Trophoblast cell (in vitro differentiated cells and primary cell): ENCODE measurements around the gene HERC4.

Source experiments
- DNase-seq, 2 donors: peaks; one replicate each; pipeline ENCODE4 v3.0.0-alpha.2; 2016
- H2AFZ ChIP-seq: 2 replicates; pipeline ENCODE4 v1.6.1; 2013; ENCODE audit warnings: low read length, moderate library complexity, mild to moderate bottlenecking; ENCODE audit not compliant: insufficient read depth, poor library complexity
- H2AK5ac ChIP-seq: 2 replicates; pipeline ENCODE4 v1.6.1; 2013; ENCODE audit warnings: mild to moderate bottlenecking, low read length
- H2BK120ac ChIP-seq: 2 replicates; pipeline ENCODE4 v1.6.1; 2013; ENCODE audit warnings: low read length, mild to moderate bottlenecking, moderate library complexity; ENCODE audit not compliant: insufficient read depth, poor library complexity
- H2BK12ac ChIP-seq: 2 replicates; pipeline ENCODE4 v1.6.1; 2013; ENCODE audit warnings: mild to moderate bottlenecking, low read length, moderate library complexity
- H2BK5ac ChIP-seq: 2 replicates; pipeline ENCODE4 v1.6.1; 2013; ENCODE audit warnings: low read length, low read depth, moderate library complexity, mild to moderate bottlenecking; ENCODE audit not compliant: poor library complexity
- H3K14ac ChIP-seq: 2 replicates; pipeline ENCODE4 v1.6.1; 2013; ENCODE audit warnings: mild to moderate bottlenecking, low read length
- H3K18ac ChIP-seq: 2 replicates; pipeline ENCODE4 v1.6.1; 2013; ENCODE audit warnings: mild to moderate bottlenecking, low read length
- H3K23ac ChIP-seq: 2 replicates; pipeline ENCODE4 v1.6.1; 2013; ENCODE audit warnings: low read length
- H3K27ac ChIP-seq: 2 replicates; pipeline ENCODE4 v1.5.1; 2013; ENCODE audit warnings: low read depth, mild to moderate bottlenecking, inconsistent platforms, low read length, moderate library complexity
- H3K27me3 ChIP-seq: 2 replicates; pipeline ENCODE4 v1.6.1; 2013; ENCODE audit warnings: inconsistent platforms, mild to moderate bottlenecking, low read length, moderate library complexity; ENCODE audit not compliant: insufficient read depth
- H3K36me3 ChIP-seq, 2 experiments: 1 replicate in 1 of 2; 2 replicates in 1 of 2; pipeline ENCODE4 v1.6.1; 2013; ENCODE audit warnings: low read length in 2 of 2, mild to moderate bottlenecking in 2 of 2, moderate library complexity in 1 of 2; ENCODE audit not compliant: insufficient read depth in 2 of 2, control insufficient read depth in 1 of 2
- H3K4ac ChIP-seq: 2 replicates; pipeline ENCODE4 v1.6.1; 2013; ENCODE audit warnings: low read depth, mild to moderate bottlenecking, low read length, moderate library complexity
- H3K4me1 ChIP-seq, 2 experiments: 1 replicate in 1 of 2; 2 replicates in 1 of 2; pipeline ENCODE4 v1.6.1; 2013; ENCODE audit warnings: low read length in 2 of 2, mild to moderate bottlenecking in 2 of 2, moderate library complexity in 1 of 2; ENCODE audit not compliant: insufficient read depth in 2 of 2, control insufficient read depth in 1 of 2
- H3K4me2 ChIP-seq: 2 replicates; pipeline ENCODE4 v1.6.1; 2013; ENCODE audit warnings: inconsistent platforms, mild to moderate bottlenecking, low read length, moderate library complexity
- H3K4me3 ChIP-seq: 2 replicates; pipeline ENCODE4 v1.5.1; 2013; ENCODE audit warnings: mild to moderate bottlenecking, low read depth, low read length, inconsistent platforms
- H3K79me1 ChIP-seq: one replicate; pipeline ENCODE4 v1.6.1; 2013; ENCODE audit warnings: low read length
- H3K79me2 ChIP-seq: 2 replicates; pipeline ENCODE4 v1.6.1; 2013; ENCODE audit warnings: low read length, mild to moderate bottlenecking; ENCODE audit not compliant: control insufficient read depth, insufficient read depth, poor library complexity
- H3K9ac ChIP-seq: 2 replicates; pipeline ENCODE4 v1.6.1; 2013; ENCODE audit warnings: mild to moderate bottlenecking, low read length
- H3K9me3 ChIP-seq: 2 replicates; pipeline ENCODE4 v1.6.1; 2013; ENCODE audit warnings: low read depth, mild to moderate bottlenecking, control low read depth, inconsistent platforms, low read length; ENCODE audit not compliant: insufficient read depth
- H4K12ac ChIP-seq: 2 replicates; pipeline ENCODE4 v1.6.1; 2013; ENCODE audit warnings: low read depth, mild to moderate bottlenecking, low read length, moderate library complexity
- H4K8ac ChIP-seq: 2 replicates; pipeline ENCODE4 v1.6.1; 2013; ENCODE audit warnings: low read depth, mild to moderate bottlenecking, low read length, moderate library complexity
- H4K91ac ChIP-seq: one replicate; pipeline ENCODE4 v1.6.1; 2013; ENCODE audit warnings: low read depth, mild to moderate bottlenecking, low read length, moderate library complexity
- WGBS: extraction: QIAGEN DNeasy Blood & Tissue Kit; methylation state at CpG from one replicate; pipeline ENCODE4 v1.1.7; 2013; ENCODE audit warnings: missing lambda C conversion rate; ENCODE audit not compliant: insufficient read length, insufficient coverage; ENCODE audit errors: extremely low coverage; 5-methylcytosine and 5-hydroxymethylcytosine counted together

The HERC4 gene

DNA sequence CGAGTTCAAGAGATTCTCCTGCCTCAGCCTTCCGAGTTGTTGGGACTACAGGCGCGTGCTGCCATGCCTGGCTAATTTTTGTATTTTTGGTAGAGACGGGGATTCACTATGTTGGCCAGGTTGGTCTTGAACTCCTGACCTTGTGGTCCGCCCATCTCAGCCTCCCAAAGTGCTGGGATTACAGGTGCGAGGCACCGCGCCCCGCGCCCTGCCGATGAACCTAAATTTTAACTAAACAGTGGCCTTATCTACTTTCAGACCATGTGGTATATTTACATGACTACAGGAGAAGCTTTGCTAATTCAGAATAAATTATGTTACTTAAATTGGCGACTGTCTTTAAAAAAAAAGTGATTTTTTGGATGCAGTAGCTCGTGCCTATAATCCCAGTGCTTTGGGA lies 181.4 kb downstream of the HERC4 start:
- Histone ChIP-seq H3K27ac (no peak overlapping the region), H3K36me3 (peaks cover 30 to 47% of the 10 kb centered on the region in 2 experiments), H3K23ac (no peak overlapping the region), H4K12ac (no peak overlapping the region), H3K14ac (no peak overlapping the region), H4K91ac (no peak overlapping the region), H3K79me2 (no peaks in the 10 kb centered on the region), H3K4me2 (no peak overlapping the region), H3K4me3 (no peak overlapping the region), H3K4me1 (no peaks in the 10 kb centered on the region), H3K79me1 (no peaks in the 10 kb centered on the region), H2BK5ac (no peak overlapping the region), H3K4ac (no peak overlapping the region), H2BK12ac (no peak overlapping the region), H3K9ac (no peak overlapping the region), H2BK120ac (no peak overlapping the region), H4K8ac (no peak overlapping the region), H2AK5ac (no peak overlapping the region), H3K9me3 (no peaks in the 10 kb centered on the region), H2AFZ (no peak overlapping the region), H3K18ac (no peak overlapping the region), H3K27me3 (no peaks in the 10 kb centered on the region)
- WGBS = no CpG with 5 or more reads among the region's 14 CpGs
- DNase-seq = no peak

DNA sequence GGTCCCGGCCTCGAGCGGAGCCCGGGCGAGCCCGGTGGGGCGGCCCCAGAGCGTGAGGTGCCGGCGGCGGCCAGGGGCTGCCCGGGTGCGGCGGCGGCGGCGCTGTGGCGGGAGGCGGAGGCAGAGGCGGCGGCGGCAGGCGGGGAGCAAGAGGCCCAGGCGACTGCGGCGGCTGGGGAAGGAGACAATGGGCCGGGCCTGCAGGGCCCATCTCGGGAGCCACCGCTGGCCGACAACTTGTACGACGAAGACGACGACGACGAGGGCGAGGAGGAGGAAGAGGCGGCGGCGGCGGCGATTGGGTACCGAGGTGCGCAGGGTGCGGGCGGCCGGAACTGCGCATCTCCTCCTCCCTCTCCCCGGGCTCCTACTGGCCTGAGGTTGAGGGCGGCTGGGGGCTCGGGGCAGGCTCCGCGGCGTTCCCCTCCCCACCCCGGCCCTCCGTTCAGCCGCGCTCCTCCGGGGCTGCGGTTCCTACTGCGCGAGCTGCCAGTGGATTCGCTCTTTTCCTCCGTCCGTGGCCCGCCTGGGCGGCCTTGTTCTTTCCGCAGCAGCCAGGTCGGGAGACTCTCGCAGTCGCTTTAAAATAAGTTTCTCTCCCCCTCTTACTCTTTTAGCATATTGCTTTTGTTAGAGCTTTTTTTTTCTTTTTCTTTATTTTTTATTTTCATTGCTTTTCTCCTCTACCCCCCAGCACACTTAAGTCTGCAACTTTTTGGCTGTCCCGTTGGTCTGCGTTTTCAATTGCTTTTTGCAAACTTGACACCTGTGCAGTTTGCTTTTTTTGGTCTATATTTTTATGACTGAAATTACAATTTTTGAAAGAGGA lies 190.0 kb downstream of the HERC4 start:
- H2BK120ac ChIP-seq = peak overlapping the region; percentile 16
- H3K9ac ChIP-seq = peak overlapping the region; percentile 94
- peak overlapping the region; percentile 95 for H3K27ac ChIP-seq
- H3K23ac ChIP-seq = no peak overlapping the region
- H2AK5ac ChIP-seq = no peak overlapping the region
- no CpG with 5 or more reads among the region's 73 CpGs for whole genome bisulfite sequencing
- peaks cover 8% of the 10 kb centered on the region for H3K79me2 ChIP-seq
- H3K36me3 ChIP-seq = peaks cover 5 to 7% of the 10 kb centered on the region in 2 experiments
- H3K4me2 ChIP-seq = peak overlapping the region; percentile 95
- no peaks in the 10 kb centered on the region for H3K4me1 ChIP-seq
- H3K4me3 ChIP-seq = peak overlapping the region; percentile 94
- no peaks in the 10 kb centered on the region for H3K9me3 ChIP-seq
- H3K79me1 ChIP-seq = peaks cover 7% of the 10 kb centered on the region
- H2AFZ ChIP-seq = peak overlapping the region; percentile 41
- peak overlapping the region; percentile 69 for H4K8ac ChIP-seq
- H3K4ac ChIP-seq = peak overlapping the region; percentile 11
- H2BK12ac ChIP-seq = no peak overlapping the region
- peak overlapping the region; percentile 60 for H3K18ac ChIP-seq
- H3K27me3 ChIP-seq = no peaks in the 10 kb centered on the region
- H3K14ac ChIP-seq = peak overlapping the region; percentile 60
- peak overlapping the region; percentile 74 for H4K91ac ChIP-seq
- peak overlapping the region; percentile 80 for H2BK5ac ChIP-seq
- peak overlapping the region; percentile 10 for H4K12ac ChIP-seq
- DNase-seq = peak; percentile 78

DNA sequence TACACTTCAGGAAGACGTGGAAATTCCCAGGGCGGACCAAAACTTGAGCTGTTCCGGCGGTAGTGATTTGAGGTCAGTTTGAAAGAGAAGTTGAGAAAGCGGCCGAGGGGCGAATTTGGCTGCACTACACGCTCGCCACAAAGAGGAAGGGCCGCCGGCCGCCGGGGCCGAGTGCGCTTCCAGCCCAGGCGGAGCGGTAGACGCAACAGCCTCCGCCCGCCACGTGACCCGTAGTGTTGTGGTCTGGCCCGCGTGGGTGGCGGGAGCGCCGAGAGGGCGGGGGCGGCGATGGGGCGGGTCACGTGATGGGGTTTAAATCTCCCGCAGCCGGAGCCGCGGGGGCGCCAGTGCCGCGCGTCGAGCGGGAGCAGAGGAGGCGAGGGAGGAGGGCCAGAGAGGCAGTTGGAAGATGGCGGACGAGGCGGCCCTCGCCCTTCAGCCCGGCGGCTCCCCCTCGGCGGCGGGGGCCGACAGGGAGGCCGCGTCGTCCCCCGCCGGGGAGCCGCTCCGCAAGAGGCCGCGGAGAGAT lies 190.7 kb downstream of the HERC4 start, which contains the start of gene SIRT1:
SIRT1 (plus strand) TSS at position 344 of the 529 bp plus-strand sequence; CDS start at position 410, 66 bp downstream.
- Histone ChIP-seq H3K4ac (peak within 1 kb of the TSS; percentile 11), H3K79me1 (peaks cover 7% of the 10 kb centered on the region), H4K91ac (peak within 1 kb of the TSS; percentile 74), H3K9me3 (no peaks in the 10 kb centered on the region), H2BK120ac (peak within 1 kb of the TSS; percentile 16), H3K14ac (peak within 1 kb of the TSS; percentile 60), H3K27me3 (no peaks in the 10 kb centered on the region), H4K8ac (peak within 1 kb of the TSS; percentile 69), H3K23ac (no peak within 1 kb of the TSS), H3K79me2 (peaks cover 8% of the 10 kb centered on the region), H2BK5ac (peak within 1 kb of the TSS; percentile 80), H3K9ac (peak within 1 kb of the TSS; percentile 94), H3K4me1 (no peaks in the 10 kb centered on the region), H2AK5ac (no peak within 1 kb of the TSS), H3K4me3 (peak within 1 kb of the TSS; percentile 94), H4K12ac (peak within 1 kb of the TSS; percentile 39), H2AFZ (peak within 1 kb of the TSS; percentile 63), H3K18ac (peak within 1 kb of the TSS; percentile 60), H3K4me2 (peak within 1 kb of the TSS; percentile 95), H2BK12ac (no peak within 1 kb of the TSS), H3K36me3 (peaks cover 3 to 5% of the 10 kb centered on the region in 2 experiments), H3K27ac (peak within 1 kb of the TSS; percentile 95)
- peak; percentile 91 for DNase-seq
- no CpG with 5 or more reads among the region's 62 CpGs for WGBS

DNA sequence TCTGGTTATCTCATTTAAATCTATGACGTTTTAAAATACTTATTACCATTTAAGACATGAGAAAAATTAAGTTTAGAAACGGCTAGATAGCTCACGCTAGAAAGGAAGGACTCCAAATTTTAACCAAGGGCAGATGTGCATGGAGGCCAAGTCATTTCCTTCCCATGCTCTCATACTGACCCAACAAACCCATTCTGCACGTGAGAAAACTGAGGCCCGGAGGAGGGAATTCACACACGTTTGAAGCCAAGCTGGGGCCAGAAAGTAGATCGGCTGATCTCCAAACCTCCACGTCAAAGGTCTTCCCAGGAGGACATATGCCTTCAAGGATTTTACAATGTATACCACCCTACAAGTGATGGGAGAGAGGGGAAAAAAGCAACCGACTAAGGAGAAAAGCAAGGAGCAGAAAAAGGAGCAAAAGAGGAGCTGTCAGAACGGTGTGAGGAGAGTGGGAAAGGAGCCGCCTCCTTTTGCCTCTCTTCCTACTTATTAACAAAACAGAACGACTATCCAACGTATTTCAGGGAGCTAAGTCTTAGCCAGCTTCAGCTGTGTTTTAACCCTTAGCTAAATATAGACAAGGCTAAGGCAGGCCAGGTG lies 191.3 kb downstream of the HERC4 start:
- Histone ChIP-seq H3K4me3 (peak overlapping the region; percentile 15), H3K9ac (no peak overlapping the region), H3K9me3 (no peaks in the 10 kb centered on the region), H3K27ac (peak overlapping the region; percentile 16), H3K79me1 (peaks cover 7% of the 10 kb centered on the region), H2AK5ac (no peak overlapping the region), H3K14ac (no peak overlapping the region), H2BK12ac (no peak overlapping the region), H3K4ac (no peak overlapping the region), H2BK5ac (no peak overlapping the region), H4K8ac (peak overlapping the region; percentile 59), H3K23ac (no peak overlapping the region), H3K36me3 (peaks cover 3 to 5% of the 10 kb centered on the region in 2 experiments), H3K79me2 (peaks cover 8% of the 10 kb centered on the region), H4K91ac (peak overlapping the region; percentile 4), H3K4me2 (peak overlapping the region; percentile 56), H2BK120ac (no peak overlapping the region), H3K27me3 (no peaks in the 10 kb centered on the region), H3K4me1 (no peaks in the 10 kb centered on the region), H4K12ac (peak overlapping the region; percentile 39), H2AFZ (peak overlapping the region; percentile 63), H3K18ac (no peak overlapping the region)
- WGBS = no CpG with 5 or more reads among the region's 13 CpGs
- no peak for DNase-seq
